Activated B cell treated with CpG ODN at 0.5 μM for 24 hours (primary cell): ENCODE results near the gene SCUBE1. TPM values are rescaled to one million over a fixed set of nuclear protein-coding genes. Genes with fewer than 3 reads are reported as not detected.

Source experiments
- ATAC-seq: fragments of 200-7000 bp; cut with Tn5 transposase; one replicate; pipeline ENCODE4 v1.10.0; 2021; ENCODE audit warnings: low read depth, mild to moderate bottlenecking, moderate library complexity
- CTCF ChIA-PET: fragments of 350-600 bp; sonication (Branson Sonifier 250); formaldehyde crosslinking; loops from one replicate; lab custom pipeline; 2021; ENCODE audit warnings: antibody characterized with exemption; lab: Charles Lee
- POLR2A ChIA-PET: fragments of 350-600 bp; sonication (Branson Sonifier 250); formaldehyde crosslinking; loops from one replicate; lab custom pipeline; 2021; ENCODE audit warnings: antibody characterized with exemption; lab: Charles Lee
- DNase-seq: peaks from one replicate; pipeline ENCODE4 v3.0.0; 2022
- H3K27ac Mint-ChIP-seq: one replicate; pipeline ENCODE4 v1.8.0; 2020; ENCODE audit warnings: mixed read lengths
- H3K27me3 Mint-ChIP-seq: one replicate; pipeline ENCODE4 v1.8.0; 2021; ENCODE audit warnings: mixed read lengths
- H3K36me3 Mint-ChIP-seq: one replicate; pipeline ENCODE4 v1.8.0; 2021; ENCODE audit warnings: low read depth, mixed read lengths
- H3K4me1 Mint-ChIP-seq: one replicate; pipeline ENCODE4 v1.8.0; 2021; ENCODE audit warnings: mixed read lengths
- H3K4me3 Mint-ChIP-seq: one replicate; pipeline ENCODE4 v1.8.0; 2020; ENCODE audit warnings: mild to moderate bottlenecking, mixed read lengths
- H3K9me3 Mint-ChIP-seq: one replicate; pipeline ENCODE4 v1.8.0; 2020; ENCODE audit warnings: mixed read lengths
- CTCF ChIP-seq: fragments of 200-600 bp; IDR thresholded peaks from one replicate; pipeline ENCODE4 v1.8.0; 2022; ENCODE audit warnings: antibody characterized with exemption, mild to moderate bottlenecking
- intact Hi-C: fragments of 100-400 bp; cut with micrococcal nuclease; formaldehyde crosslinking; loops from one replicate; pipeline ENCODE4 v1.15.1; 2024
- total RNA-seq: library from RNA; stranded (reverse); gene quantifications from 2 replicates; pipeline ENCODE4 v1.2.3, GENCODE V29; 2022

The SCUBE1 gene
- total RNA-seq, 1 donor from 2014 or later: not detected

GRCh38 chr22:43376765-43377547, 33.8 kb upstream of the SCUBE1 start:
- no peak overlapping the region for H3K27ac Mint-ChIP-seq
- DNase-seq: no peak
- peaks cover 45% of the 10 kb centered on the region for H3K27me3 Mint-ChIP-seq
- intact Hi-C loops: no loop called here
- CTCF ChIA-PET: no interaction called here
- no peaks in the 10 kb centered on the region for H3K36me3 Mint-ChIP-seq
- H3K4me1 Mint-ChIP-seq: no peaks in the 10 kb centered on the region
- peaks cover 8% of the 10 kb centered on the region for H3K9me3 Mint-ChIP-seq
- ATAC-seq: no peak
- POLR2A ChIA-PET: no interaction called here
- TF ChIP-seq CTCF: no peak
- no peak overlapping the region for H3K4me3 Mint-ChIP-seq

- H3K4me3 Mint-ChIP-seq: no peak overlapping the region
- ATAC-seq (no peak), DNase-seq (no peak)
- no peaks in the 10 kb centered on the region for H3K36me3 Mint-ChIP-seq
- no peak overlapping the region for H3K27ac Mint-ChIP-seq
- CTCF ChIA-PET: no interaction called here
- H3K9me3 Mint-ChIP-seq: peaks cover 8% of the 10 kb centered on the region
- intact Hi-C loops: no loop called here
- TF ChIP-seq CTCF: no peak
- no peaks in the 10 kb centered on the region for H3K4me1 Mint-ChIP-seq
- H3K27me3 Mint-ChIP-seq: peaks cover 51% of the 10 kb centered on the region
- POLR2A ChIA-PET: no interaction called here
These were observed 32.8 kb upstream of the SCUBE1 start for GRCh38 chr22:43375951-43376455.

GRCh38 chr22:43370036-43370435, 26.9 kb upstream of the SCUBE1 start:
- H3K4me1 Mint-ChIP-seq: no peaks in the 10 kb centered on the region
- H3K27ac Mint-ChIP-seq: no peak overlapping the region
- DNase-seq: no peak
- peaks cover 36% of the 10 kb centered on the region for H3K27me3 Mint-ChIP-seq
- CTCF ChIA-PET: no interaction called here
- no peak for TF ChIP-seq CTCF
- no peaks in the 10 kb centered on the region for H3K36me3 Mint-ChIP-seq
- peaks cover 6% of the 10 kb centered on the region for H3K9me3 Mint-ChIP-seq
- intact Hi-C loops: no loop called here
- POLR2A ChIA-PET: no interaction called here
- no peak overlapping the region for H3K4me3 Mint-ChIP-seq
- no peak for ATAC-seq

GRCh38 chr22:43365715-43366440, 22.7 kb upstream of the SCUBE1 start:
- H3K9me3 Mint-ChIP-seq: no peaks in the 10 kb centered on the region
- ChIA-PET CTCF (interaction anchor here (1.3 kb wide), 1 partner anchor 136 kb away, joined by 3 read pairs; no protein-coding TSS in a partner anchor), POLR2A (no interaction called here)
- H3K27me3 Mint-ChIP-seq: peaks cover 22% of the 10 kb centered on the region
- DNase-seq: no peak
- H3K27ac Mint-ChIP-seq: no peak overlapping the region
- H3K4me3 Mint-ChIP-seq: no peak overlapping the region
- H3K36me3 Mint-ChIP-seq: no peaks in the 10 kb centered on the region
- ATAC-seq: no peak
- no peak for TF ChIP-seq CTCF
- no peaks in the 10 kb centered on the region for H3K4me1 Mint-ChIP-seq
- intact Hi-C loops: no loop called here

- intact Hi-C loops: no loop called here
- ChIA-PET POLR2A (interaction anchor here (0.6 kb wide), 1 partner anchor 31 kb away, joined by 3 read pairs; no protein-coding TSS in a partner anchor), CTCF (interaction anchor here (1.5 kb wide), 1 partner anchor 18 kb away, joined by 3 read pairs; no protein-coding TSS in a partner anchor)
- H3K4me3 Mint-ChIP-seq: no peak overlapping the region
- no peaks in the 10 kb centered on the region for H3K9me3 Mint-ChIP-seq
- no peak overlapping the region for H3K27ac Mint-ChIP-seq
- no peaks in the 10 kb centered on the region for H3K36me3 Mint-ChIP-seq
- no peak for DNase-seq
- peaks cover 13% of the 10 kb centered on the region for H3K27me3 Mint-ChIP-seq
- ATAC-seq: no peak
- no peaks in the 10 kb centered on the region for H3K4me1 Mint-ChIP-seq
- no peak for TF ChIP-seq CTCF
These were observed 20.9 kb upstream of the SCUBE1 start for GRCh38 chr22:43364169-43364435.
